A673 (cell line): Measurements from ENCODE around the gene FAH. TPM values are rescaled to one million over a fixed set of nuclear protein-coding genes. Genes with fewer than 3 reads are reported as not detected.

ENCODE experiments used
- BruUV-seq: library from RNA; stranded (reverse); fragments of 400-500 nt; replicated peaks from 2 replicates; lab custom pipeline; 2021; lab: Mats Ljungman, UMichigan
- CTCF ChIA-PET: fragments of 300-600 bp; sonication (Branson Sonifier 250); formaldehyde crosslinking; loops from one replicate; lab custom pipeline; 2022; ENCODE audit warnings: antibody characterized with exemption; lab: Charles Lee
- POLR2A ChIA-PET: fragments of 300-600 bp; sonication (Branson Sonifier 250); formaldehyde crosslinking; loops from one replicate; lab custom pipeline; 2022; ENCODE audit warnings: antibody characterized with exemption; ENCODE audit not compliant: low non-redundant PET; lab: Charles Lee
- DNase-seq: peaks from one replicate; pipeline ENCODE4 v3.0.0-alpha.2; 2015; ENCODE audit warnings: low spot score
- H3K27ac ChIP-seq: fragments of 200-600 bp; sonication (generic); 2 replicates; pipeline ENCODE4 v1.5.1; 2016; ENCODE audit warnings: mixed run types, low read depth, mild to moderate bottlenecking, mixed read lengths, antibody characterized with exemption, low read length; ENCODE audit not compliant: poor library complexity, severe bottlenecking
- H3K27me3 ChIP-seq: fragments of 200-600 bp; sonication (generic); replicated peaks from 2 replicates; pipeline ENCODE4 v1.6.1; 2017; ENCODE audit warnings: mixed run types, low read depth, mild to moderate bottlenecking, mixed read lengths, antibody characterized with exemption, low read length; ENCODE audit not compliant: insufficient read depth, poor library complexity
- H3K36me3 ChIP-seq: fragments of 200-600 bp; sonication (generic); 2 replicates; pipeline ENCODE4 v1.6.1; 2016; ENCODE audit warnings: mixed run types, mild to moderate bottlenecking, mixed read lengths, antibody characterized with exemption, low read length; ENCODE audit not compliant: insufficient read depth, poor library complexity, severe bottlenecking
- H3K4me1 ChIP-seq: fragments of 200-600 bp; sonication (generic); 2 replicates; pipeline ENCODE4 v1.6.1; 2017; ENCODE audit warnings: mixed run types, mild to moderate bottlenecking, mixed read lengths, antibody characterized with exemption, low read length; ENCODE audit not compliant: insufficient read depth, poor library complexity, severe bottlenecking
- H3K4me3 ChIP-seq: fragments of 200-600 bp; sonication (generic); 2 replicates; pipeline ENCODE4 v1.5.1; 2016; ENCODE audit warnings: low read depth, mixed run types, mild to moderate bottlenecking, mixed read lengths, low read length; ENCODE audit not compliant: poor library complexity, severe bottlenecking
- H3K9me3 ChIP-seq: fragments of 200-600 bp; sonication (generic); 2 replicates; pipeline ENCODE4 v1.6.1; 2016; ENCODE audit warnings: mixed run types, low read depth, mild to moderate bottlenecking, mixed read lengths, antibody characterized with exemption, low read length; ENCODE audit not compliant: poor library complexity, severe bottlenecking
- CTCF ChIP-seq: fragments of 300-800, 200-600 bp; sonication (generic); conservative IDR thresholded peaks from 2 replicates; pipeline ENCODE4 v1.5.1; 2017; ENCODE audit warnings: low read depth, mild to moderate bottlenecking, antibody characterized with exemption, low read length, moderate library complexity, mixed read lengths
- EZH2 ChIP-seq: fragments of 200-600 bp; sonication (generic); IDR thresholded peaks from 2 replicates; pipeline ENCODE4 v1.6.1; 2017; ENCODE audit warnings: borderline replicate concordance, low read depth, mild to moderate bottlenecking, mixed read lengths, antibody characterized with exemption, low read length; ENCODE audit not compliant: poor library complexity, severe bottlenecking
- intact Hi-C: fragments of 100-400 bp; cut with micrococcal nuclease; formaldehyde crosslinking; loops from one replicate; pipeline ENCODE4 v1.10.0; 2022; ENCODE audit not compliant: unreplicated experiment
- total RNA-seq: library from RNA; stranded (reverse); gene quantifications from 2 replicates; pipeline ENCODE4 v1.2.3, GENCODE V29; 2021

FAH gene
- total RNA-seq, 1 experiment from 2014 or later: 2.0 TPM

- Histone ChIP-seq H3K4me3 (no peak overlapping the region), H3K4me1 (no peaks in the 10 kb centered on the region), H3K36me3 (no peaks in the 10 kb centered on the region), H3K9me3 (no peaks in the 10 kb centered on the region), H3K27ac (no peak overlapping the region), H3K27me3 (peaks cover 50% of the 10 kb centered on the region)
- ChIA-PET CTCF (no interaction called here), POLR2A (no interaction called here)
- BruUV-seq: no TSS peak
- no peak for TF ChIP-seq EZH2
- TF ChIP-seq CTCF: no peak
- intact Hi-C loops: no loop called here
- DNase-seq: no peak
These were observed 48.6 kb downstream of the FAH start for GRCh38 chr15:80201256-80202015.

- CTCF ChIA-PET: no interaction called here
- Histone ChIP-seq H3K4me1 (no peaks in the 10 kb centered on the region), H3K27me3 (peaks cover 56% of the 10 kb centered on the region), H3K4me3 (no peak overlapping the region), H3K9me3 (no peaks in the 10 kb centered on the region), H3K27ac (no peak overlapping the region), H3K36me3 (no peaks in the 10 kb centered on the region)
- no TSS peak for BruUV-seq
- intact Hi-C loops: no loop called here
- POLR2A ChIA-PET: no interaction called here
- TF ChIP-seq CTCF (no peak), EZH2 (no peak)
- DNase-seq: no peak
These were observed 49.2 kb downstream of the FAH start for GRCh38 chr15:80202016-80202315.

GRCh38 chr15:80202641-80203360, 50.0 kb downstream of the FAH start:
- Histone ChIP-seq H3K9me3 (no peaks in the 10 kb centered on the region), H3K27me3 (peaks cover 57% of the 10 kb centered on the region), H3K27ac (no peak overlapping the region), H3K36me3 (no peaks in the 10 kb centered on the region), H3K4me3 (no peak overlapping the region), H3K4me1 (no peaks in the 10 kb centered on the region)
- DNase-seq: no peak
- no peak for TF ChIP-seq CTCF
- no peak for TF ChIP-seq EZH2
- POLR2A ChIA-PET: no interaction called here
- CTCF ChIA-PET: no interaction called here
- no TSS peak for BruUV-seq
- intact Hi-C loops: no loop called here
